ENCODE measurements around the gene IPO5.

Gene IPO5

GRCh38 chr13:98066636-98067035 lies 113.2 kb downstream of the IPO5 start:
- no peak for DNase-seq

DNA sequence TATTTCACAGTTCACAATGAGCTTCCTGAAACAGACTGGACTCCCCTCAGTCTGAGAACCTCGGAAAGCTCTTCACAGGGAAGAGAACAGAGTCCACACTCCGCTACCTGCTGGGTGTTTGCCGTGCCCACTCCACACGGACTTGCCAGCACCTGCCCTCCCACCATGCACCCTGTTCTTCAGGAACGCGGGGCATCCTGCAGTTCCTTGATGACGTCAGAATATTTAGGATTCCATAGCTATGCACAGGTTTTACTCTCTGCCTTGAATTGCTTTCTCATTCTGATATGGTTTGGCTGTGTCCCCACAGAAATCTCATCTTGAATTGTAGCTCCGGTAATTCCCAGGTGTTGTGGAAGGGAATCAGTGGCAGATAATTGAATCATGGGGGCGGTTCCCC lies 115.0 kb downstream of the IPO5 start:
- no peak for DNase-seq

DNA sequence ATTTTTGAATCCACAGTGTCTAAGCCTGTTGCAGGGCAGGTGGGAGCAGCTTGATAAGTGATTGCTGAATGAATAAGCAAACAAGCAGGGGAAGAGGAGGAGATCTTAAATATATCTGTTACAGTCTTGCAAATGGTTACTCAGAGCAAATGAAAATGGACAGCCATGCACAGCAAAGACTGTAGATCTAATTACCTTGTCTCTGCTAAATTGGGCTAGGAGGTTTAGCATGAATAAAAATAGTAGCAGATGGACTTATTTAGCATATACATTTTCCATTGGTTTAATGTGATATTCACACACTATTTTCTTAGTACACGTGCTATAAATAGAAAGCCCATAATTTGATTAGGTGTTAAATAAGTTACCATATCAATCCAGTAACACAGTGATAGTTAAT lies 116.5 kb downstream of the IPO5 start:
- no peak for DNase-seq

GRCh38 chr13:98071316-98071715 lies 117.8 kb downstream of the IPO5 start:
- DNase-seq = no peak

DNA sequence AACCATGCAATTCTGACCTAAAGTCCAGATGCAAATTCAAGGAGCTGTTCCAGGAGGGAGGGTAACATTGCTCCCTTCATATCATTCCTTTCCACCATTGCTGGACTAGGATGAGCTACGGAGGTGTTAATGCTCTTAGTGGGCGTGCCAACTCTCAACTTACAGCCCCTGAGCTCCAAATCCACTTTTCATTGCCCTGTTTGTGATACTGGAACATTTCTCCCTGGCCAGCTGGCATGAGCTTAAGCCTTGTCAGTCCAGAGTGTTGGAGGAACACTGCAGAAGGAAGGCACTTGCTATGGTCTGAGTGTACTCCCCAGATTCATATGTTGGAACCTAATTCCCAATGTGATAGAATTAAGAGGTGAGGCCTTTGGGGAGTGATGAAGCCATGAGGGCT lies 119.0 kb downstream of the IPO5 start:
- DNase-seq = no peak
